ENCODE measurements around the gene NCOA5. TPM values are rescaled to one million over a fixed set of nuclear protein-coding genes. Genes with fewer than 3 reads are reported as not detected.

Gene NCOA5
- total and polyA plus RNA-seq, 12 donors = 7.6 to 22.5 (median 11.5) TPM

DNA sequence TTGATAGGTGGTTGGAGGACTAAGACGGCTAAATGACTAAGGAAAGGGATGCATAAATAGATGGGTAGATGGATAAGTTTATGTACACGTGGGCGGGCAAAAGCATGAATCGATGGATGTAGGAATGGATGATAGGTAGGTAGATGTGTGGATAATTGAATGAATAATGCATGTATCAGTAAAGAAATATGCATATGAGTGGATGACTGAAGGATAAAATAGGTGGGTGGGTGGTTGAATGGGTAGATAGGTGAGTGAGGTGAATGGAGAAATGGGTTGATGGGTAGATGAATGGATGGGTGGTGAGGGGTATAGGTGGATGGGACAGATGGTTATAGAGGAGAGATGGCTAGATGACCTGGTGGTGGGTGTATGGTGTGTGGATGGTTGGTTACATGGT is 40.6 kb downstream of the NCOA5 start:
- intact Hi-C loops (cut with DNase I) = no loop called here
- TF ChIP-seq, protein P1, sequence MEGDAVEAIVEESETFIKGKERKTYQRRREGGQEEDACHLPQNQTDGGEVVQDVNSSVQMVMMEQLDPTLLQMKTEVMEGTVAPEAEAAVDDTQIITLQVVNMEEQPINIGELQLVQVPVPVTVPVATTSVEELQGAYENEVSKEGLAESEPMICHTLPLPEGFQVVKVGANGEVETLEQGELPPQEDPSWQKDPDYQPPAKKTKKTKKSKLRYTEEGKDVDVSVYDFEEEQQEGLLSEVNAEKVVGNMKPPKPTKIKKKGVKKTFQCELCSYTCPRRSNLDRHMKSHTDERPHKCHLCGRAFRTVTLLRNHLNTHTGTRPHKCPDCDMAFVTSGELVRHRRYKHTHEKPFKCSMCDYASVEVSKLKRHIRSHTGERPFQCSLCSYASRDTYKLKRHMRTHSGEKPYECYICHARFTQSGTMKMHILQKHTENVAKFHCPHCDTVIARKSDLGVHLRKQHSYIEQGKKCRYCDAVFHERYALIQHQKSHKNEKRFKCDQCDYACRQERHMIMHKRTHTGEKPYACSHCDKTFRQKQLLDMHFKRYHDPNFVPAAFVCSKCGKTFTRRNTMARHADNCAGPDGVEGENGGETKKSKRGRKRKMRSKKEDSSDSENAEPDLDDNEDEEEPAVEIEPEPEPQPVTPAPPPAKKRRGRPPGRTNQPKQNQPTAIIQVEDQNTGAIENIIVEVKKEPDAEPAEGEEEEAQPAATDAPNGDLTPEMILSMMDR (IDR thresholded peaks at IDR 0.05) = no peak
- WGBS, 2 donors = 92 to 93% methylated on average over 4 of the region's 4 CpGs
- Histone ChIP-seq H3K4me1 (no peaks in the 10 kb centered on the region), H3K4me3 (no peak overlapping the region), H3K9me3 (no peaks in the 10 kb centered on the region), H3K27me3 (peaks cover 0 to 48% (median 23%) of the 10 kb centered on the region in 7 donors), H3K36me3 (no peaks in the 10 kb centered on the region), H3K27ac (no peak overlapping the region)
- no peak for DNase-seq
- no peak for ATAC-seq

DNA sequence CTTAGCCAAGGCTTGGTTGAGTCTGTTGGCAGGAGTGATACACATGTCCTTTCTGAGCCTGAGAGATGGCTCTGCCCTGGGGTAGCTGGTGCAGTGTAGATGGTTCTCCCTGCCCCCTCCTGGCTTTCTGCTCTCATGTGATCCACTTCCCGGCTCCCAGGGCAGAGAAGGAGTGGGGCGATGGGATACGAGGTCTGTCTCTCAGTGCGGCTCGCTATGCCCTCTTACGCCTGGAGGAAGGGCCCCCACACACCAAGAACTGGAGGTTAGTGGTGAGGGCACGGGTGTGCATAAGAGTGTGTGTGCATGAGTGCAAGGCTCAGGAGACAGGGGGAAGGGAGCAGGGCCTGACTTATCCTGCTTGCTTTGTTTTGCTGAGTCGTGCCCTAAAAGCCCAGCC is 41.9 kb downstream of the NCOA5 start:
- Histone ChIP-seq H3K36me3 (no peaks in the 10 kb centered on the region), H3K27me3 (peaks cover 0 to 54% (median 29%) of the 10 kb centered on the region in 7 donors), H3K4me3 (no peak overlapping the region), H3K27ac (no peak overlapping the region), H3K4me1 (no peaks in the 10 kb centered on the region), H3K9me3 (no peaks in the 10 kb centered on the region)
- DNase-seq (no peak), ATAC-seq (no peak)
- 65 to 66% methylated on average over 8 of the region's 8 CpGs for WGBS, 2 donors
- TF ChIP-seq, protein P1 (IDR thresholded peaks at IDR 0.05) = no peak
- intact Hi-C loops (cut with DNase I) = no loop called here

DNA sequence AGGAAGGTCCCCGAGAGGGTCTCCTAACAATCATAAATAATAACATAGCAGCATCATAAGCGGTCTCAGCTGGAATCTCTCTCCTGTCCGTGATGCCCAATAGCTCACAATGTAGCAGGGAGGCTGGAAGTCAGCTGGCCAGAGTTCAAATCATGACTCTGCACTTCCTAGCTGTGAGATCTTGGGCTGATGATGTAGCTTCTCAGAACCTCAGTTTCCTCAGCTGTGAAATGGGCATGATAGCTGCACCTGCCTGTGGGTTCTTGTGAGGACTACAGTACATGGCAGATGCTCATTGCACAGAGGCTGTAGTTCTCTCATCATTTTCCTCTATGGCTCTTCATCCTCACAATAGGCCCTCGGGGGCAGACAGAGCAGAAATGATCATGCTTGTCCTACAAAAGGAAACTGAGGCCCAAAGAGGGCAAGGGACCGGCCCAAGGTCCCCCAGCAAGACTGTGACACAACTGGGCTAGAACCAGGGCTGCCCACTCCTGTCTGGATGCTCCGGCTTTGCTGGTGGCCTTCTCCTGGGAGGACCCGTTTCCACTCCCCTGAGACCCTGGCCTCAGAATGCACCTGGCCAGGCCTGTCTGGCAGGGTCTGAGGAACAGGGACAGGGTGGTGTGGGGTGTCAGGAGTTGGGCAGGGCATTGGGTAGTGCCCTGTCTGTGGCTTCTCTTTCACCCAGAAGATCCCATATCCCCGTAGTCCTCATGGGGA is 43.0 kb downstream of the NCOA5 start:
- Histone ChIP-seq H3K9me3 (no peaks in the 10 kb centered on the region), H3K4me3 (no peak overlapping the region), H3K27ac (no peak overlapping the region), H3K27me3 (peaks cover 0 to 64% (median 38%) of the 10 kb centered on the region in 7 donors), H3K4me1 (no peaks in the 10 kb centered on the region), H3K36me3 (no peaks in the 10 kb centered on the region)
- ATAC-seq (no peak), DNase-seq (no peak)
- intact Hi-C loops (cut with DNase I) = no loop called here
- TF ChIP-seq, protein P1 (IDR thresholded peaks at IDR 0.05) = no peak
- WGBS, 2 donors = 73 to 85% methylated on average over 8 of the region's 8 CpGs

DNA sequence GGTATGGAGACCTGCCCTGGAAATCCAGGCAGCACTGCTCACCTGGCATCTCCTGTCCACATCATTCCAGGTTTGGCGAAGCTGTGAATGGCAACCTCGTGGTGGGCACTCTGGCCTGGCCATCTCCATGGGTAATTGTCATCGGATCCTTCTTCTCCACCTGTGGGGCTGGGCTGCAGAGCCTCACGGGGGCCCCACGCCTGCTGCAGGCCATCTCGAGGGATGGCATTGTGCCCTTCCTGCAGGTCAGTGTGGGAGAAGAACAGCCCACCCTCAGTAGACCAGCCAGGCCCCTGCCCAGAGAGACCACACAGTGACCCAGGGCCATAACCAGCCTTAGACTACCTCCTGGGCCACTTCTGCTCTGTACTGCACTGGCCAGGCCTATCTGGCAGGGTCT is 44.9 kb downstream of the NCOA5 start:
- Histone ChIP-seq H3K27ac (no peak overlapping the region), H3K9me3 (no peaks in the 10 kb centered on the region), H3K4me3 (no peak overlapping the region), H3K27me3 (peaks cover 0 to 76% (median 45%) of the 10 kb centered on the region in 7 donors), H3K4me1 (no peaks in the 10 kb centered on the region), H3K36me3 (no peaks in the 10 kb centered on the region)
- ATAC-seq (peak in 1 of 8 donors; percentile 29), DNase-seq (no peak)
- TF ChIP-seq, protein P1 (IDR thresholded peaks at IDR 0.05) = no peak
- intact Hi-C loops (cut with DNase I) = no loop called here
- 76 to 79% methylated on average over 6 of the region's 6 CpGs for WGBS, 2 donors
